Stimulated activated CD4-positive, alpha-beta T cell treated with anti-CD3 and anti-CD28 coated beads, Interleukin-15, amount 100 ng/mL, for 24 hours (primary cell): Measurements from ENCODE around the gene BTBD6.
"Not testable (repeated sequence)": the region's sequence is repeated elsewhere in the genome, so short reads cannot be mapped to it uniquely, and the experiment has no call there.

ENCODE experiments used
- DNase-seq: peaks from one replicate; pipeline ENCODE4 v3.0.0-alpha.2; 2020

The BTBD6 gene

DNA sequence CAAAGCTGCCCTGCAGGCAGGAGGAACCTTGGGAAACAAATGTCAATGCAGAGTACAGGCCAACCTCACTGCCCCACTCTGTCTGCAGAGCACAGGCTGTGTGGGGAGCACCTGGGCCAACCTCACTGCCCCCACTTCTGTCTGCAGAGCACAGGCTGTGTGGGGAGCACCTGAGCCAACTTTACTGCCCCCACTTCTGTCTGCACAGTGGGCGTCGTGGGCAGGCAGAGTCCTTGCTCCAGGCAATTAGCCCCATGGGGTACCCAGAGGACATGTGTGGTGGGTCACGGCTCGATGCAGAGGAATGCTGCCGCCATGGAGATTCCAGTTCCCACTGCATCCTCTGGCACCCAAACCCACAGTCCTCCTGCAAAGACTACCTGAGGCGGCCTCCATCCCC lies 26.3 kb downstream of the BTBD6 start:
- DNase-seq: no peak

DNA sequence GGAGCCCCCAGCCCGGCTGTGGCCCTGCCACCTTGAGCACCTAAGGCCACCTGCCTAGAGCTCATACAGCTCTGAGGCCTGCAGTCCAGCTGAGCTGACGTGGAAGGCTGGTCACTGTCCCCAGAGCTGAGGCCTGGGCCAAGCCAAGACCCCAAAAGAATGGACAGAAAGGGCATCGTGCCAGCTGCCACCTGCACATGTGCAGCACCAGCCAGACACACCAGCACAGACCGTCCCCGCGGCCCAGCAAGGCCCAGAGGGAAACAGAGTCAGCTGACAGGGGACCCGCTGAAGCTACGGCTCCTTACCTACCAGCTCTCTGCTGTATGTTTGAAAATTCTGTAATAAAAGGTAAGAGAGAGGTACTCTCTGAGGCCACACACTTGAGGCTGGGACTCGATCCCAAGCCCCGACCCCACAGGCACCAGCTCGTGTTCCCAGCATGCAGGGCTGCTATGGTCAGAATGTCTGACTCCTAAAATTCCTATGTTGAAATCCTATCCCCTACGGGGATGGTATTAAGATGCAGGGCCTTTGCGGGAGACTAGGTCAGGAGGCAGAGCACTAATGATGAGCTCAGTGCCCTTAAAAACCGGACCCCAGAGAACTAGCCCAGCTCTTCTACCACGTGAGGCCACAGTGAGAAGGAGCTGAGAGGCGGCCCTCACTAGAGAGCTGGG lies 27.1 kb downstream of the BTBD6 start:
- no peak for DNase-seq

DNA sequence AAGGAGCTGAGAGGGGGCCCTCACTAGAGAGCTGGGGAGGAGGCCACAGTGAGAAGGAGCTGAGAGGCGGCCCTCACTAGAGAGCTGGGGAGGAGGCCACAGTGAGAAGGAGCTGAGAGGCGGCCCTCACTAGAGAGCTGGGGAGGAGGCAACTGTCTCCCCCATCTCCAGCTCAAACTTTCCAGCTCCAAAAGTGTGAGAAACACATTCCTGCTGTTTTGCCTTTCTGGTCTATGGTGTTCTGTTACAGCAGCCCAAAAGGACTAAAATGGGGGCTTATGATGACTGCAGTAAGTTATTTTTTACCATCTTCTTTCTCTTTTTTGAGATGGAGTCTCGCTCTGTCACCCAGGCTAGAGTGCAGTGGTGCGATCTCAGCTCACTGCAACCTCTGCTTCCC lies 29.1 kb downstream of the BTBD6 start:
- DNase-seq: not testable (repeated sequence)

DNA sequence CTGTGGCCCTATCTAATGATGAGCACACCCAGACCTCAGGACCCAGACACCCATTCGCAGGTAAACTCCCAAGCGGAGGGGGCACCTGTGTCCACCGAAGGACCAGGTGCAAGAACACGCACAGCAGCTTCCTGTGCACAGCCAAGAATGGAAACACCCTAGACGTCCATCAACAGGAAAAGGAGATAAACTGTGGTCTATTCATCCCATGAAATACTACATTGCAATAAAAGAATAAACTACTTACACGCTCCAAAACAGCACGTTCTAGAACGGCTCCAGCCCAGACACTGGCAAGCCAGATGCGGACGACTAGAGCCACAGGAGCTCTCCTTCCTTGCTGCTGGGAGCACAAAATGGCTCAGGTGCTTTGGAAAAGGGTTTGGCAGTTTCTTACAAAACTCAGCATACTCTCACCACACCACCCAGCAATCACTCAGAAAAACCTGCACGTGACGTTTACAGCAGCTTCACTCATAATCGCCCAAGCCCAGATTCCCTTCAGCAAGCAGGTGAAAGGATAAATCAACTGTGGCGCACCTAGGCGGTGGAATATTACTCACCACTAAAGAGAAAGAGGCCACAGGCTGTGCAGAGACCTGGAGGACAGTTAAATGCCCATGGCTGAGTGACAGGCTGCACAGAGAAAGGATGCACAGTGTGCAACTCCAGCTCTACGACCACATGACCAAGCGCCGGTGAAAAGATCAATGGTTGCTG lies 31.5 kb downstream of the BTBD6 start:
- DNase-seq: no peak

DNA sequence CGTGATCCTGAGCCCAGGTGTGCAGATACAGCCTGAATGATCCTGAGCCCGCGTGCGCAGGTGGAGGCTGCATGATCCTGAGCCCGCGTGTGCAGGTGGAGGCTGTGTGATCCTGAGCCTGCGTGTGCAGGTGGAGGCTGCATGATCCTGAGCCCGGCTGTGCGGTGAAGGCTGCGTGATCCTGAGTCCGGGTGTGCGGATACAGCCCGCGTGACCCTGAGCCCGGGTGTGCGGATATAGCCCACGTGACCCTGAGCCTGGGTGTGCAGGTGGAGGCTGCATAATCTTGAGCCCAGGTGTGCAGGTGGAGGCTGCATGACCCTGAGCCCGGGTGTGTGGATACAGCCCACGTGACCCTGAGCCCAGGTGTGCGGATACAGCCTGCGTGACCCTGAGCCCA lies 32.2 kb downstream of the BTBD6 start:
- no peak for DNase-seq

DNA sequence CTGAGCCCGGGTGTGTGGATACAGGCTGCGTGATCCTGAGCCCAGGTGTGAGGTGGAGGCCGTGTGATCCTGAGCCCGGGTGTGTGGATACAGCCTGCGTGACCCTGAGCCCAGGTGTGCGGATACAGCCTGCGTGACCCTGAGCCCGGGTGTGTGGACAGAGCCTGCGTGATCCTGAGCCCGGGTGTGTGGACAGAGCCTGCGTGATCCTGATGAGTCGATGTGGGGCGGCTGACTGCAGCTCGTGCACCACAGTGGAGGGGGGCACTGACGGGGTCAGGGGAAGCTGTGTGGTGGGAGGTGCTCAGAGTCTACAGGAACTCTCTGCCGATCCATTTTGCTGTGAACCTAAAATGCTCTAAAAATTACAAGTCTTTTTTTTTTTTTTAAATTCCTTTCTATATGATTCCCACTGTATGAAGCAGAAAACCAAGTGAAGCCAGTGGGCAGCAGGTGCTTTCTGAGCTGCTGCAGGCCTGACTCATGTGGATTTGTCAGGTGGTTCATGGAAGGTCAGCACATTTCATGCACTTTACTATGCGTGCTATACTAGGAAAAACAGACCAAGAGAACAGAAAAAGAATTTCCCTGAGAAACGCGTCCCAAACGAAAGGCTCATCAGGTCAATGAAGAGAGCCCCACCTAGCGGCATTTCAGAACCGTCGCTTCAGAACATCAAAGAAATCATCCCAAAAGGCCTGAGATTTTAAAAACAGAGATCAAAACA lies 33.2 kb downstream of the BTBD6 start:
- peak; percentile 32 for DNase-seq

DNA sequence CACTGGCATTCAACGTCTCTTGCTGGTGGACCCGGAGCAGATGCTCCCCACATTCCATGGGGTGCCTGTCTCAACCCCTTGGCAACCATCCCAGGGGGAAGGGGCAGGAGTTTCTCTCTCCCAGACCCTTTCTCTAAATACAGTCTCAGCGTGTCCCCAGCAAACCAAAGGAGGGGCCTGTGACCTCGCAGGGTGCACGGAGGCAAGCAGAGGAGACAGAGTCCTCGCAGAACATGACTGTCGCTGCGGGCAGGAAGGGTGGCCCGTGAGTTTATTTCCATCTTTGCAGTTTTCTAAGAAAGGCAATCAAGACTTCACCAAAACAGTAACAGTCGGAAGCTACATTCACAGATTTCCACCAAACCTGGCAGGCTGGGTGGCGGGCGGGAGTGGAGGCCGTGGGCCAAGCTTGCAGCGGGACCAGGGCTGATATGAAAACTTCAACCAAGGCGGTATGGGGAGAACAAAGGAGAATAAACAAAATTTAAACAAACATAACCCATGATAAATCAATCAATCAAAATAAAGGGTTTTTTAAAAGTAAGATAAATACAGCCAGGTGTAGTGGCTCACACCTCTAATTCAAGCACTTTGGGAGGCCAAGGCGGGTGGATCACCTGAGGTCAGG lies 33.9 kb downstream of the BTBD6 start:
- DNase-seq: no peak

DNA sequence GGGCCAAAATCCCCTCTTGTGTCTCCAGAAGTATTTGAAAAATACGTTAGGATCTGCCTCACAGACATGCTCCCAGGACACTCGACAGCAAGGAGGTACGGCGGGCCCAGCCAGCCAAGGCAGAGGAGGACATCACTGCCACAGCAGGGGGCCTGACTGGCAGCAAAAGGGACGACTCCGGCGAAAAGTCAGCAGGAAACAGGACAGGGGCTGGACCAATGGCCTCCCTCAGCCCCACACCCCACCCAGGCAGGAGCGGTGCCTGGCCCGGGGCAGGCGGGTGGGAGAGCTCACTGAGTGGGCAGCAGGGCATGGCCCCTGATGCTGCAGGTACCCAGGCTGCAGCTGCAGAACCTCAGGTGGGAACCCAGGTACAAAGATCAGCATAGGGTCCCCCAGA lies 34.7 kb downstream of the BTBD6 start:
- no peak for DNase-seq

DNA sequence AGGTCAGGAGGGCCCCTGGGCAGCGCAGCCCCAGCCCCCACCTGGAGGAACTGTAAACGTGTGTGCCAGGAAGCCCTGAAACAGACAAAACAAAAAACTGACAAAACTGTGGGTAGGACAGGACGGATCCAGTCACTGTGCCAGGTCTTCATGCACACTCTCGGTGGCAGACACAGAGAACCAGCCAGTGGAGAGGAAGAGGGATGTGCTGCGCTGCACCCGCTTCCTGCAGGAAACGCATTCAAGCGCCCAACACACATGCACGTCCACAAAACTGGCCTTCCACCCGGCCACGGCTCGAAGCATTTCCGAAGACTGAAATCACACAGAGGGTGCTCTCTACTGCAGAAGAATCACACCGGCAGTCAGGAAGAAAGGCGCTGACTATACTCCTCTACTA lies 35.6 kb downstream of the BTBD6 start:
- DNase-seq: no peak

DNA sequence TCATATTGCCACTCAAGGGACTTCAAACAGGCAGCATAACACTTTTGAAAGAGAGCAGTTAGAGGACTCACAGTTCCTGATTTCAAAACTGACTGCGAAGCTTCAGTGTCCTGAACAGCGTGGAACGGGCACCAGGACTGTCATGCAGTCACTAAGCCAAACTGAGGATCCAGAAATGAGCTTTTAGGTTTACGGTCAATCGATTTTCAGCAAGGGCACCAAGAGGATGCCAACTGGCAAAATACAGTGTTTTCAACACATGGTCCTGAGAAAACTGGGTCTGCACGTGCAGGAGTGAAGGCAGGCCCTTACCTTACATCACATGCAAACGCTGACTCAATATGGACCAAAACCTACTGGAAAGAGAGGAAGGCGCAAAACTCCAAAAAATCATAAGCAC lies 36.8 kb downstream of the BTBD6 start:
- DNase-seq: no peak

DNA sequence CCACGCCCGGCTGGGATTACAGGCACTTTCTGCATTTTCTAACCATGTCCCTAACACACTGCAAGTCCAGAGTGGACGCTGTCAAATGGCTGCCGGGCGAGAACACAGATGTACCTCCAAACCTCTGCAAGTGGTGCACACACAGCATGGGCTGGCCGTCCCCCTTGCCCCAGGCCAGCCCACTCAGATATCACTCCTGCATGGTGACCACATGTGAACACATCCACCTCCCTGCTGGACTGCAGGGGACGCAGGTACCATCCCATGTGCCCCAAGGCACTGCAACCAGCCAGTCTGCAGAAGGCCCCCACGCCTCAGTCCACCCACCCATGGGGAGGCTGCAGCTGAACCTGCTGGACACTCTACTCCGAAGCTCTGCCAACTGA lies 38.4 kb downstream of the BTBD6 start:
- DNase-seq: no peak

DNA sequence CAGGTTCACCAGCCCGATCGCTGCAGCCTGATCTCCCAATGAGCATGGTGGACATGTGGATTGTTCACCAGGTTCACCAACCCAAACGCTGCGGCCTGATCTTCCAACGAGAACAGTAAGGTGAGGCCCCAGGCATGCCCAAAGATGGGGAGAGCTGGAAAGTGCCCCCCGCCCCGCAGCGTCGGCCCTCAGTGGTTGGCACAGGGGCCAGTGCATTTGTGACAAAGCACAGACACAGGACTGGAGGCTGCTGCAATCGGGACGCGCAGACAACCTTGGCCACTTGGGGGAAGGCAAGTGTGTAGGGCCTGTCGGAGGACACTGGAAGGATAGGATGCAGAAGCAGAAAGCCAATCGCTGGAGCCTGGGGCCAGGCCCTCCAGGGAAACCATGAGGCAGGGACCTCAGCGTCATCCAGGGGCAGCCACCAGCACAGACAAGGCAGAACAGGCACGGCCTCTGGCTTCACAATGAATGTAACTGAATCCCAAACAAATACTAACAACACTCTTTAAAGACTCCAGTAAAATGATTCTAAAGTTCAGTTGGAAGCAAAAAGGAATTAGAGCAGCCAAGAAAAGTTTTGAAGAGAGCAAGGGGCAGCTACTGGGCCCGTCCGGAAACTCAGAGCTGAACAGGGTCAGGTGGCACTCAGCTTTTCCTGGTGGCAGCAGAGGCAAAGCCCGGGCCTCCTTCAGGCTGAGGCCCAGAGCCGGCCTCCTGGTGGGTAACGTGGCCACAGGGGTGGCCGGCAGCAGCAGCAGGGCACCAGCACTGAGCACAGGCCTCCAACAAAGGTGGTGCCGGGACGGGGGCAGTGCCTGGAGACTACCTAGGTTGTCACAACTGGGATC lies 39.1 kb downstream of the BTBD6 start:
- no peak for DNase-seq

DNA sequence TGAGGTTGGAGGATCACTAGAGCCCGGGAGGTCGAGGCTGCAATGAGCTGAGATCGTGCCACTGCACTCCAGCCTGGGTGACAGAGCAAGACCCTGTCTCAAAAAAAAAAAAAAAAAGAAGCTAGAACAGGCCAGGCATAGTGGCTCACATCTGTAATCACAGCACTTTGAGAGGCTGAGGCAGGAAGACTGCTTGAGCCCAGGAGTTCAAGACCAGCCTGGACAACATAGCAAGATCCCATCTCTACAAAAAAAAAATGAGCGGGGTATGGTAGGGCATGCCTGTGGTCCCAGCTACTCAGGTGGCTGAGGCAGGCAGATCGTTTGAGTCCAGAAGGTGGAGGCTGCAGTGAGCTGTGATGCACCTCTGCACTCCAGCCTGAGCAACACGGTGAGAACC lies 40.6 kb downstream of the BTBD6 start:
- not testable (repeated sequence) for DNase-seq

DNA sequence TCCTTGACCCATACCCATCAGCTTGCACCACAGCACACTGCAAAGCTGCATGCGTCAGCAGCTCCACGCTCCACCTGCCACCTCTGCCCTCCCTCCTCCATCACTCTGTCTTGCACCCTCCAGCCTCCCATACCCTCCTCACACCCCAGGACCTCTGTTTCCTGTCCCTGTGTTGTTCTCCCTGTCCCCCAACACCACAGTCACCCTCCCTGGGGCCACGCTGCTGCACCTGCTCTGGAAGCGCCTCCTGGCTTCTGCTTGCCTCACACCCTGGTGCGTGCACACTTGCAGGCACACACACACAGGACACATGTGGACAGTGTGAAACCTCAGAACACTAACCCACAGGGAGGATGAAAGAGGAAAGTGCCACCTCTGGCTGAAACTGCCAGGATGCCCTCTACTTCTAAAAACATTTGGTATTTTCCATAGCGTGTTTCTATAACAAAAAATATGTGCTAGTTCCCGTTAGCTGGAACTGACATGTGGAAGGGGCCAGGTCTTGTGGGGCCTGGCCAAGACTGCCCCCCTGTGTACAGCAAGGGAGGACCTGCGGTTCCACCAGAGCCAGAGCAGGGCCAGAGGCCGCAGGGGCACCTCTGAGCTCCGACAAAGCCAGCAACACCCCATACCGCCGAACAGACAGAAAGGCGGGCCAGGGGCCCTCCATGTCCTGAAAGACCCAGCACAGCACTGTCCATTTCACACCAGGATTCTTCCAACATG lies 42.5 kb downstream of the BTBD6 start:
- no peak for DNase-seq

DNA sequence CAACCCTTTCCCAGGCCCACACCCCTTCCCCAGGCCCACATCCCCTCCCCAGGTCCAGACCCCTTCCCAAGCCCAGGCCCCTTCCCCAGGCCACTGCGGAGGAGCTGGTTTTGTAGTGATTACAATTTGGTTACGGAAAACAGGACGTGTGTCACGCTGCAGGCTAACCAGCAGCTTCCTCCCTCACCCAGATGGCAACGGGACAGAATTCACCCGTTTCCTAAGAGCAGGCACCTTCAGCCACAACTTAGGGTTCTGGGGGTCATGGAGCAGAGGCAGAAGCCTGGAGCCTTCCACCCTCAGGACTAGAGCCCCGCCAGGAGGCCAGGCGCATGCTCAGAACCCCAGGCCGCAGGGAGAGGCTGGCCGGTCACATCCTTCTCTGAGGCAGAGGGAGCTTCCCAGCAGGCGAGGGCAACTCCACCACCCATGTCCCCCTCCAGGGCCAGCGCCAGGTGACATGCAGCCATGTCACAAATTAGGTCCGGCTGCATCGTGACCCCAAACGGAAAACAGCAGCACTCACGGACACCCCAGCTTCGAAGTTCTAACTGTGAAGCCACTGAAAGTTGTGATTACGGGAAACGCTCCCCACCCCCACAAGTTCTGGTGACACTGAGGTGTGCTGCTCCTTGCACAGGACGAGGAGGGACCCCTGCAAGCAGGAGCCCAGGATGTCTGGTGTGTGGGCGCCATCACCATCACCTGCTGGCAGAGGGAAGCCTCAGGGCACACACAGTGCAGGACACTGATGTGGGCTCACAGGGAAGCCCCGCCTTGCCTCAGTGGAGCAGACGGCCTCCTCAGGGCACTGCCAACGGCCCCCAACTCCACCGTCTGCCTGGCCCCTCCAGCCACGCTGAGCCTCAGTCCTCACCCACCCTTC lies 44.7 kb downstream of the BTBD6 start:
- DNase-seq: no peak

DNA sequence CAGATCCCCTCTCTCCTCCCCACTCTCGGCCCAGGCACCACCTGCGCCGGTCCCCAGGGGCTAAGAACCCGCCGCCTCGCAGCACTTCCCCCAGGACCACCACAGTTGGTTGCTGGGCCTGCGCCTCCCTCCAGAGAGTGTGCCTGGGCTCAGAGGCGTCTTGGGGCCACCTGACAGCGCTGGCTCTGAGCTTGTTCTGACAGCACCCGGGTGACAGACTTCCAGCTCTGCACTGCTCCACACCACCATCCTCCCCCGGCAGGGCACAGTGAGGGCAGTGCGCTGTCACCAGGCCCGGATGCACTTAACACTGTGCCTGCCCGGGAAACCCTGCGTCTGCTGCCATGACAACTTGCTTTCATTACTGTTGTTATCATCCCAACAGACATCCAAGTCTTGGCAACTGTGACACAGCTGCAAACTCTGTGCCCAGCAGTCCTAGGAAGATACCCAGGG lies 45.8 kb downstream of the BTBD6 start:
- peak; percentile 69 for DNase-seq

DNA sequence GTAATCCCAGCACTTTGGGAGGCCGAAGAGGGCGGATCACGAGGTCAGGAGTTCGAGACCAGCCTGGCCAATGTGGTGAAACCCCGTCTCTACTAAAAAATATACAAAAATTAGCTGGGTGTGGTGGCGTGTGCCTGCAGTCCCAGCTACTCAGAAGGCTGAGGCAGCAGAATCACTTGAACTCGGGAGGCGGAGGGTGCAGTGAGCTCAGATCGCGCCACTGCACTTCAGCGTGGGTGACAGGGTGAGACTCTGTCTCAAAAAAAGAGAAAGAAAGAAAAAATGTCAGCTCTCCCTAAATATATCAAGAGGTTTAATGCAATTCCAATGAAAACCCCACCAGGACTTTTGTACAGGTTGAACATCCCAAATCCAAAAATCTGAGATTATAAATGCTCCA lies 49.0 kb downstream of the BTBD6 start:
- DNase-seq: not testable (repeated sequence)

DNA sequence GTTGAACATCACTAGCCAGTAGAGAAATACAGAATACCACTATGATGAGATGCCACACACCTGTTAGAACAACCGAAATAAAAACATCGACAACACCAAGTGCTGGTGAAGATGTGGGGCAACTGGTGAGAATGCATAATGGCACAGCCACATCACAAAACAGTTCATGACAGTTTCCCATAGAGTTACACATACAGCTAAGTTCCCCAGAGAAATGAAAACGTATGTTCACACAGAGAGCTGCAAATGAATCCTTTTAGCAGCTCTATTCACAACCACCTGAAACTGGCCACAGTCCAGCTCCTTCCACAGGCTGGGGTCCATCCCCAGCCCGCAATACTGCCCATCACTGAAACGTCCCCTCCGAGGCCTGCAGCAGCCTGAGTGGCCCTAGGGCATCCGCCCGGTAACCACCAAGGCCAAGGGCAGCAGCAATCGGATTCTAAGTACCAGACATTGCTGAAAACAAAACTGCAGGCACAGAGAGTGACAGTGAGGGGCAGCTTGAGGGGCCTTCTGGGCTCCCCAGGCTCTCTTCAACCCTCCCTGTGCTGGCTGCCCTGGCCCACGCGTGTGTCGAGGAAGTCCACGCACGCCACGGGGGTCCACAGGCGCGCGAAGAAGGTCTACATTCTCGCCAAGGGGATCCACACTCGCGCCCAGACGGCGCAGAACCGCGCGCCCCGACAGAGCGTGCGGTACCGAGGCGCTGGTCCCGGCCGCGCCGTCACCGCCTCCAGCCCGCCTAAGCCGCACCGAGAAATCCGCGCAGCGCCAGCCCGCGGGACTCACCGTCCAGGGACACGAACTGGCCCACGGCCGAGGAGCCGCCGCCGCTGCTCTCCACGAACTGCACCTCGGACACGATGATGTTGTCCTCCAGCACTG lies 51.6 kb downstream of the BTBD6 start:
- peak; percentile 47 for DNase-seq
